Muscle layer of duodenum (tissue), 2 donors: Measurements from ENCODE around the gene AUH.
A peak's percentile ranks its signal among the peaks of the same experiment; 100 is the strongest.

Experiments used
- H3K27ac ChIP-seq: one replicate; pipeline ENCODE4 v1.7.0; 2013; ENCODE audit warnings: mild to moderate bottlenecking, low read length
- H3K27me3 ChIP-seq: one replicate; pipeline ENCODE4 v1.7.0; 2013; ENCODE audit warnings: low read depth, mild to moderate bottlenecking, control low read depth, low read length
- H3K36me3 ChIP-seq, 2 donors: one replicate each; pipeline ENCODE4 v1.7.0; 2013; ENCODE audit warnings: low read length in 2 of 2, control low read depth in 1 of 2, mild to moderate bottlenecking in 1 of 2; ENCODE audit not compliant: insufficient read depth in 2 of 2, control insufficient read depth in 1 of 2
- H3K4me1 ChIP-seq, 2 donors: one replicate each; pipeline ENCODE4 v1.7.0; 2013; ENCODE audit warnings: low read length in 2 of 2, mild to moderate bottlenecking in 2 of 2, control low read depth in 1 of 2, moderate library complexity in 1 of 2; ENCODE audit not compliant: insufficient read depth in 2 of 2, control insufficient read depth in 1 of 2
- H3K4me3 ChIP-seq, 2 donors: one replicate each; pipeline ENCODE4 v1.7.0; 2013; ENCODE audit warnings: low read length in 2 of 2, low read depth in 1 of 2, mild to moderate bottlenecking in 1 of 2
- H3K9me3 ChIP-seq, 2 donors: one replicate each; pipeline ENCODE4 v1.7.0; 2013; ENCODE audit warnings: low read length in 2 of 2, control low read depth in 1 of 2, mild to moderate bottlenecking in 1 of 2; ENCODE audit not compliant: control insufficient read depth in 1 of 2
- donor health status: healthy.

The AUH gene

GRCh38 chr9:91193658-91194391 lies 167.9 kb downstream of the AUH start:
- Histone ChIP-seq H3K27me3 (no peaks in the 10 kb centered on the region), H3K36me3 (peaks cover 0 to 6% of the 10 kb centered on the region in 2 donors), H3K27ac (peak overlapping the region; percentile 99), H3K4me3 (peak overlapping the region; percentile 56 to 66), H3K9me3 (no peaks in the 10 kb centered on the region), H3K4me1 (peaks cover 27 to 33% of the 10 kb centered on the region in 2 donors)

GRCh38 chr9:91193087-91193657 lies 168.5 kb downstream of the AUH start:
- H3K27ac ChIP-seq = peak overlapping the region; percentile 99
- peaks cover 0 to 6% of the 10 kb centered on the region in 2 donors for H3K36me3 ChIP-seq
- H3K27me3 ChIP-seq = no peaks in the 10 kb centered on the region
- H3K4me3 ChIP-seq = peak overlapping the region; percentile 56 to 66
- H3K4me1 ChIP-seq = peaks cover 27% of the 10 kb centered on the region in 2 donors
- no peaks in the 10 kb centered on the region for H3K9me3 ChIP-seq

GRCh38 chr9:91192381-91193086 lies 169.2 kb downstream of the AUH start:
- H3K27ac ChIP-seq = peak overlapping the region; percentile 99
- peaks cover 26 to 27% of the 10 kb centered on the region in 2 donors for H3K4me1 ChIP-seq
- no peaks in the 10 kb centered on the region for H3K27me3 ChIP-seq
- H3K4me3 ChIP-seq = peak overlapping the region; percentile 56 to 66
- H3K36me3 ChIP-seq = peaks cover 0 to 6% of the 10 kb centered on the region in 2 donors
- H3K9me3 ChIP-seq = no peaks in the 10 kb centered on the region

- Histone ChIP-seq H3K27me3 (no peaks in the 10 kb centered on the region), H3K4me3 (no peak overlapping the region), H3K27ac (peak overlapping the region; percentile 99), H3K36me3 (peaks cover 0 to 6% of the 10 kb centered on the region in 2 donors), H3K9me3 (no peaks in the 10 kb centered on the region), H3K4me1 (peaks cover 19 to 27% of the 10 kb centered on the region in 2 donors)
Measured at GRCh38 chr9:91191411-91192380, 170.0 kb downstream of the AUH start.

GRCh38 chr9:91190062-91190461 lies 171.7 kb downstream of the AUH start:
- peaks cover 14 to 16% of the 10 kb centered on the region in 2 donors for H3K4me1 ChIP-seq

GRCh38 chr9:91188719-91189590 lies 172.8 kb downstream of the AUH start:
- H3K27ac ChIP-seq = no peak overlapping the region
- no peaks in the 10 kb centered on the region for H3K27me3 ChIP-seq
- peaks cover 0 to 6% of the 10 kb centered on the region in 2 donors for H3K36me3 ChIP-seq
- no peak overlapping the region for H3K4me3 ChIP-seq
- no peaks in the 10 kb centered on the region for H3K9me3 ChIP-seq
- H3K4me1 ChIP-seq = peaks cover 10 to 16% of the 10 kb centered on the region in 2 donors

More at GRCh38 chr9:91190062-91190461, 171.7 kb downstream of the AUH start:
- H3K36me3 ChIP-seq = peaks cover 0 to 6% of the 10 kb centered on the region in 2 donors
- H3K4me3 ChIP-seq = no peak overlapping the region
- no peaks in the 10 kb centered on the region for H3K27me3 ChIP-seq
- H3K9me3 ChIP-seq = no peaks in the 10 kb centered on the region
- H3K27ac ChIP-seq = no peak overlapping the region

- Histone ChIP-seq H3K27me3 (no peaks in the 10 kb centered on the region), H3K4me1 (peaks cover 10 to 16% of the 10 kb centered on the region in 2 donors), H3K36me3 (no peaks in the 10 kb centered on the region), H3K27ac (no peak overlapping the region), H3K9me3 (no peaks in the 10 kb centered on the region), H3K4me3 (no peak overlapping the region)
Measured at GRCh38 chr9:91187965-91188344, 173.8 kb downstream of the AUH start.

- Histone ChIP-seq H3K4me1 (peaks cover 9 to 13% of the 10 kb centered on the region in 2 donors), H3K4me3 (no peak overlapping the region), H3K27ac (no peak overlapping the region), H3K9me3 (no peaks in the 10 kb centered on the region), H3K36me3 (no peaks in the 10 kb centered on the region), H3K27me3 (no peaks in the 10 kb centered on the region)
Measured at GRCh38 chr9:91187311-91187964, 174.3 kb downstream of the AUH start.

- no peaks in the 10 kb centered on the region for H3K9me3 ChIP-seq
- H3K27me3 ChIP-seq = no peaks in the 10 kb centered on the region
- no peak overlapping the region for H3K27ac ChIP-seq
- H3K4me3 ChIP-seq = no peak overlapping the region
- H3K36me3 ChIP-seq = no peaks in the 10 kb centered on the region
- H3K4me1 ChIP-seq = peaks cover 2 to 5% of the 10 kb centered on the region in 2 donors
Measured at GRCh38 chr9:91186632-91187108, 175.0 kb downstream of the AUH start.
